Epithelial cell of proximal tubule (primary cell): ENCODE data around the gene ABTB2. TPM values are rescaled to one million over a fixed set of nuclear protein-coding genes. Genes with fewer than 3 reads are reported as not detected.
"Not testable (repeated sequence)": the region's sequence is repeated elsewhere in the genome, so short reads cannot be mapped to it uniquely, and the experiment has no call there.

Experiments used
- DNase-seq: peaks from one replicate; pipeline ENCODE4 v3.0.0-alpha.2; 2011; ENCODE audit warnings: low read depth
- H3K4me3 ChIP-seq: 2 replicates; pipeline ENCODE4 v1.5.1; 2011; ENCODE audit warnings: low read depth, mild to moderate bottlenecking, low read length
- total RNA-seq: library from RNA; depleted of rRNA; stranded (reverse); fragments of >200 nt; gene quantifications from 2 replicates; pipeline ENCODE4 v1.2.3, GENCODE V29; 2015
- TF ChIP-seq, protein P1 (sequence below): conservative IDR thresholded peaks from 2 replicates; pipeline ENCODE4 v1.5.1; 2012; ENCODE audit warnings: low read depth, mild to moderate bottlenecking, low read length

ABTB2 gene
- total RNA-seq, 1 donor from 2014 or later = 17.6 TPM

DNA sequence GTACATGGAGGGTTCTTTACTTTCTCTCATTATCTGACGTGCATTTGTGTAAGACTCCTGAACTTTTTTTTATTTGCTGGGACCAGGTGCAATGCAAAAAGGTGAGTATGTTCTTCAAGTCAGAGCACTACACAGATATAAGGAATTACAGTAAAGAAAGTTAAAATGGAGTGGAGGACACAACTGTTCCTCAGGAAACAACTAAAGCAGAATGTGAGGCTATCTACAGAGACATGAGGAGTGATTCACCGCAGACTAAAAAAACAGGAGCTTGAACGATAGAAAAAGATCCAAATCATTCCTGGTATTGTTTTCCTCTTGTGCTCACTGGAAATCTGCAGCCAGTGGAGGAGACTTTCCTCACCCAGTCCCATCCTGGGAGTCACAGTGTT lies 106.2 kb downstream of the ABTB2 start:
- DNase-seq = no peak
- H3K4me3 ChIP-seq = no peak overlapping the region
- TF ChIP-seq, protein P1, sequence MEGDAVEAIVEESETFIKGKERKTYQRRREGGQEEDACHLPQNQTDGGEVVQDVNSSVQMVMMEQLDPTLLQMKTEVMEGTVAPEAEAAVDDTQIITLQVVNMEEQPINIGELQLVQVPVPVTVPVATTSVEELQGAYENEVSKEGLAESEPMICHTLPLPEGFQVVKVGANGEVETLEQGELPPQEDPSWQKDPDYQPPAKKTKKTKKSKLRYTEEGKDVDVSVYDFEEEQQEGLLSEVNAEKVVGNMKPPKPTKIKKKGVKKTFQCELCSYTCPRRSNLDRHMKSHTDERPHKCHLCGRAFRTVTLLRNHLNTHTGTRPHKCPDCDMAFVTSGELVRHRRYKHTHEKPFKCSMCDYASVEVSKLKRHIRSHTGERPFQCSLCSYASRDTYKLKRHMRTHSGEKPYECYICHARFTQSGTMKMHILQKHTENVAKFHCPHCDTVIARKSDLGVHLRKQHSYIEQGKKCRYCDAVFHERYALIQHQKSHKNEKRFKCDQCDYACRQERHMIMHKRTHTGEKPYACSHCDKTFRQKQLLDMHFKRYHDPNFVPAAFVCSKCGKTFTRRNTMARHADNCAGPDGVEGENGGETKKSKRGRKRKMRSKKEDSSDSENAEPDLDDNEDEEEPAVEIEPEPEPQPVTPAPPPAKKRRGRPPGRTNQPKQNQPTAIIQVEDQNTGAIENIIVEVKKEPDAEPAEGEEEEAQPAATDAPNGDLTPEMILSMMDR = no peak

DNA sequence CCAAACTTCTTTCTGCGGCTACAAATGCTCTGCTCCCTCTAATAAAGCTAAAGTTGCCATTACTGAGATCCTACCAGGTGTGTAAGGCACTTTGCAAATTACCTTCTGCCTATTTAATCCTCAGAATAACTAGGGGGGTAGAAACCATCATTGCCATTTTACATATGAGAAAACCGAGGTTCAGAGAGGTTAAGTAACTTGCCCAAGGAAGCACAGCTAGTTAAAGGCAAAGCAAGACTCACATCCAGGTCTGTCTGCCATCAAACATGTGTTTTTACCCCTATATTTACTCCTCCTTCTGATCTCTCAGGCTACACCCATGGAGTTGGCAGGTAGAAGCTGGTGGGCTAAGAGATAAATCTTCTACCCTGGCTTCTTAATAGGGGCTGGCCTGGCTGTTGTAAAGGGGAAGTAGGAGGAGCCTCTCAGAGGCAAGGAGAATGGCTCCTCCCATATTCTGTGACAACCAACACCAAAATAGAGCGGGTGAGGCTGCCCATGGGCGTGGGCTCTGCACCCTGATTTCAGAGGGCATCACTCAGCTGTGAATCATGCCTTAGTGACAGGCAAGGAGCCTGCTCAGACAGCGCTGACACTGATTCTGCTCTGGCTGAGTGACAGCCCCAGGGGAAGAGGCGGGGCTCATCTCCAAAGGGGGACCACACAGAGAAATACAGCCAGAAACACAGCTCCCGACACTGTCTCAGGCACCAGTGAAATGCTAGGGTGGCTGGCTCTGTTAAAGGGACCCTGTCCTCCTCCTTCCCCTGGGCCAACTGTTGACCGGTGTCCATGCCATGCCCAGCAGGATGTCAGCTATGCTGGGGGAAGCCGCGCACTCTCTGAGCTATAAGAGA lies 106.8 kb downstream of the ABTB2 start:
- H3K4me3 ChIP-seq = no peak overlapping the region
- no peak for DNase-seq
- TF ChIP-seq, protein P1 = no peak

DNA sequence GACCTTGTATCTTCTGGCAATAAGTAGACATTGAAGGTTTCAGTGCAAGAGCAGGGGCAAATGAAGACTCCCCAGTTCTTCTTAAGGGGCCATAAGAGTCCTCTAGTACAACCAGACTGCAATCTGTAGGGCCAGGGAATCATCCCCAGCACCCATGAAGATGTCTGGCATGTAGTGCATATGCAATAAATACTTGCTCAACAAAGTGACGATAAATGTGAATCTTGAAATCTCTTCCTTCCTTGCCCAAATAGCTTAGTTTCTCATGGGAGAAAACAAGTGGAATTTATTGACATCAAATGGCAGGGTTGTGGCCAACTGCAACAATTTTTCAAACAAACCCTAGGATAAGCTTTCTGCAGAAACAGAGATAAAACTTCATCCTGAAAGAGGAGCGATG lies 107.6 kb downstream of the ABTB2 start:
- DNase-seq = no peak
- H3K4me3 ChIP-seq = no peak overlapping the region
- TF ChIP-seq, protein P1 = no peak

DNA sequence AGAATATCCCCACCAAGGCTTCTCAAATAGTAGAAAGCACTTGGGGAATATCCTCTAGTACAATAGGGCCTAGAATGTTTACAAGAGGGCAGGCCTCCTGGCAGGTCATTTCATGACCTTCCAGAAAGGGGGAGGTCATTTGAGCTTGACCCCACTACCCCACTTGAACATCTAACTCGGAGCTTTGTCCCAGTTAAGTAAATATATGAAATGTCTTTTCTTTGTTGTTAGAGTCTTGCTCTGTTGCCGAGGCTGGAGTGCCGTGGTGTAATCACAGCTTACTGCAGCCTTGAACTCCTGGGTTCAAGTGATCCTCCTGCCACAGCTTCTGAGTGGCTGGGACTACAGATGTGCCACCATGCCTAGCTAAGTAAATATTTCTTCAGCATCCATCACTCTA lies 108.4 kb downstream of the ABTB2 start:
- no peak overlapping the region for H3K4me3 ChIP-seq
- no peak for DNase-seq
- TF ChIP-seq, protein P1 = no peak

DNA sequence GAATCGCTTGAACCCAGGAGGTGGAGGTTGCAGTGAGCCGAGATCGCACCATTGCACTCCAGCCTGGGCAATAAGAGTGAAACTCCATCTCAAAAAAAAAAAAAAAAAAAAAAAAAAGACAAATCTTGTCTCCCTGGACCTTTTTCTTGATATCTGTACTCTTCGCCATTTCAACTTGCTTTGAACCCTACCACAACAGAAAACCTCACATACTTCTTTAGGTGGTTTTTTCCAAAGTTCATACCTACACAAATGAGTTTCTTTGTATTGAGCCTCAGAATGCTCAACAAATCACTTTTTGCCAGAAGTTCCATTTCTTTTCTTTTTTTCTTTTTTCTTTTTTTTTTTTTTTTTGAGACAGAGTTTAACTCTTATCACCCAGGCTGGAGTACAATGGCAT lies 111.3 kb downstream of the ABTB2 start:
- not testable (repeated sequence) for H3K4me3 ChIP-seq, DNase-seq

DNA sequence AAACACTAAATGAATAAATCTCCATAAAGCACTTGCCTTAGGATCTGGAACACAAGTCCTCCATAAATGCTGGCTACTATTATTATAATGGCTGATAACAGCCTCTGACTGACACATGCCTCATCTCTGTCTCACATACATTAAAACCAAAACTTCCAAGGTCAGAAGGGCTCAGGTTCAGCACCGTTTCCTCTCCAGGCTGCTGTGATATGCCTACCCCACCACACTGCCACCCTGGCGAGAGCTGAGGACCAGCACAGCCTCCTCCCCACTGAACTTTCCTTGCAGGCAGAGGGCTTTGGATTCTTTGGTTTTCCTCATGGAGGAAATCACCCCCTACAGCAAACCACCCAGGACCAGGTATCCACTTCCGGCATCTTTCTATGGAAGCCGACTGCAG lies 112.8 kb downstream of the ABTB2 start:
- DNase-seq = no peak
- no peak overlapping the region for H3K4me3 ChIP-seq
- TF ChIP-seq, protein P1 = no peak

DNA sequence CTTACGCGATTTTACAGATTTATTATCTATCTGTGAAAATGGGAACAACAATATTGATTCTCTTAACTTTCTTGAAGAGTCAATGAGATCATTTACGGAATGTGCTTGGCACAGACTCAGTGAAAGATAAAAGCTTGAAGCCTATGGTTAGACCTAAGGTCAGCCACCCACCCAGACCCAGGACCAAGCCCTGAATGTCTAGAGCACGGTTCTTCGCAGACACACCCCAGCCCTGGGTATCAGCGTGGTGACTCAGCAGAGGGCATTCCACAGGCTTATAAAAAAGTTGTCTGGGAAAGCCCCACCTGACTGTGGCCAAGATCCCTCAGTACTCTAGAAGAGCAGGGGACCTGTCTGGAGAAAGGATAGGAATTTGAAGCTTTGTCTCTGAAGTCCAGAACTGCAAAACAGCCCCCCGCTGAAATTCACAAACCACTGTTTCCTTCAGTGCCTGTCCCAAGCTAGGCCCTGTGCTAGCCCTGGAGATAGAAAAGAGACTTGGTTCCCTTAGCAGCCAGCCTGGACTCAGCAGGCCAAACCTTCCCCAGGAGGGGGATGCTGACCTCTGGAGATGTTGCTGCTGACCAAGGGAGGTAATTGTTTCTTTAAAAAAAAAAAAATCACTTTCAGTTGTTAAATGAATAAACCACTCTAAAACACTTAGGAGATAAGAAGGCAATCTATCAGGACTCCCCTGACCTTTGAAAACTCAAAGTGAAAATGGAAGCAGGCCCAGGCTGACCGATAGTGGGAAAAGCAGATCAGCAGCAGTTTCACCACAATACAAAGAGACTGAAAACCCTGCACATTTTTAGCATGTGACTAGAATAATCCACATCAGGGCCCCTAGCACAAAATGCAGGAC lies 114.0 kb downstream of the ABTB2 start:
- H3K4me3 ChIP-seq = no peak overlapping the region
- DNase-seq = no peak
- TF ChIP-seq, protein P1 = no peak
